GM10248 (cell line): ENCODE measurements around the gene GPR161.

Experiments
- CTCF ChIA-PET: fragments of 300-600 bp; sonication (Branson Sonifier 250); formaldehyde crosslinking; extraction: SDS; loops from one replicate; lab custom pipeline; 2021; ENCODE audit warnings: antibody characterized with exemption; lab: Yijun Ruan, JAX
- POLR2A ChIA-PET: fragments of 350-650 bp; sonication (Branson Sonifier 250); formaldehyde crosslinking; extraction: SDS; loops from one replicate; lab custom pipeline; 2020; ENCODE audit warnings: antibody characterized with exemption; lab: Yijun Ruan, JAX
- DNase-seq: peaks from one replicate; pipeline ENCODE4 v3.0.0; 2012; ENCODE audit errors: extremely low spot score
- CTCF ChIP-seq: IDR thresholded peaks from 2 replicates; pipeline ENCODE4 v1.5.1; 2012; ENCODE audit warnings: mild to moderate bottlenecking, low read depth; ENCODE audit errors: extremely low read depth, missing control alignments, control extremely low read depth

GPR161 gene

GRCh38 chr1:168178227-168178637, 41.5 kb upstream of the GPR161 start:
- TF ChIP-seq CTCF, result no peak
- ChIA-PET POLR2A (no interaction called here), CTCF (interaction anchor here (0.8 kb wide), 1 partner anchor 13 kb away, joined by 4 read pairs; no protein-coding TSS in a partner anchor)
- no peak for DNase-seq

GRCh38 chr1:168172250-168172915, 35.7 kb upstream of the GPR161 start:
- CTCF ChIA-PET, result interaction anchor here (0.7 to 1.1 kb wide), 3 partner anchors 8 to 22 kb away, joined by 3 to 5 read pairs (median 3); no protein-coding TSS in a partner anchor
- POLR2A ChIA-PET, result no interaction called here
- DNase-seq, result no peak
- no peak for TF ChIP-seq CTCF

GRCh38 chr1:168170564-168171508, 34.1 kb upstream of the GPR161 start:
- ChIA-PET CTCF (interaction anchor here (1.2 kb wide), 1 partner anchor 10 kb away, joined by 4 read pairs; no protein-coding TSS in a partner anchor), POLR2A (no interaction called here)
- DNase-seq, result no peak
- no peak for TF ChIP-seq CTCF

- POLR2A ChIA-PET, result no interaction called here
- no peak for DNase-seq
- CTCF ChIA-PET, result interaction anchor here (0.9 to 3.1 kb wide), 3 partner anchors 22 to 84 kb away, joined by 3 to 20 read pairs (median 5); no protein-coding TSS in a partner anchor
- TF ChIP-seq CTCF, result no peak
Measured at GRCh38 chr1:168167806-168168205, 31.1 kb upstream of the GPR161 start.

GRCh38 chr1:168164771-168165170, 28.0 kb upstream of the GPR161 start:
- ChIA-PET CTCF (interaction anchor here (1.2 to 2.8 kb wide), 4 partner anchors 8 to 18 kb away, joined by 3 to 11 read pairs (median 4); no protein-coding TSS in a partner anchor), POLR2A (no interaction called here)
- TF ChIP-seq CTCF, result no peak
- no peak for DNase-seq

GRCh38 chr1:168163670-168164069, 26.9 kb upstream of the GPR161 start:
- TF ChIP-seq CTCF, result no peak
- no peak for DNase-seq
- ChIA-PET CTCF (interaction anchor here (0.8 to 2.8 kb wide), 6 partner anchors 9 to 82 kb away, joined by 3 to 11 read pairs (median 3); no protein-coding TSS in a partner anchor), POLR2A (no interaction called here)
